Sigmoid colon (tissue), 7 donors: ENCODE measurements around the gene HPCAL1. TPM values are rescaled to one million over a fixed set of nuclear protein-coding genes. Genes with fewer than 3 reads are reported as not detected.
A peak's percentile ranks its signal among the peaks of the same experiment; 100 is the strongest.

ENCODE experiments used
- DNase-seq: peaks from one replicate; pipeline ENCODE4 v3.0.0-alpha.2; 2019
- H3K27ac ChIP-seq, 4 donors: fragments of 200-600 bp; sonication (generic); one replicate each; pipeline ENCODE4 v1.5.1; 2016 to 2019; ENCODE audit warnings: mild to moderate bottlenecking in 1 of 4
- H3K27me3 ChIP-seq, 3 donors: fragments of 200-600 bp; sonication (generic); one replicate each; pipeline ENCODE4 v1.5.1; 2019; ENCODE audit warnings: mild to moderate bottlenecking in 1 of 3
- H3K36me3 ChIP-seq, 4 donors: fragments of 200-600 bp; sonication (generic); one replicate each; pipeline ENCODE4 v1.5.1; 2016 to 2019
- H3K4me1 ChIP-seq, 4 donors: fragments of 200-600 bp; sonication (generic); one replicate each; pipeline ENCODE4 v1.5.1; 2017 to 2019
- H3K4me3 ChIP-seq, 4 donors: fragments of 200-600 bp; sonication (generic); one replicate each; pipeline ENCODE4 v1.5.1; 2017 to 2019; ENCODE audit warnings: mild to moderate bottlenecking in 2 of 4, moderate library complexity in 1 of 4
- H3K9me3 ChIP-seq, 4 donors: fragments of 200-600 bp in 3 of 4; sonication (generic) in 3 of 4; one replicate each; pipeline versions ENCODE4 v1.5.1 to v1.6.1; 2013 to 2019
- CTCF ChIP-seq, 4 experiments: fragments of 450-650 bp in 3 of 4; fragments of 200-600 bp in 1 of 4; IDR thresholded peaks; one replicate each; pipeline ENCODE4 v1.5.1; 2016 to 2019; ENCODE audit warnings: antibody characterized with exemption in 4 of 4, mild to moderate bottlenecking in 3 of 4, moderate library complexity in 2 of 4
- EP300 ChIP-seq, 4 donors: sonication (generic); formaldehyde crosslinking; IDR thresholded peaks; one replicate each; pipeline ENCODE4 v1.6.1; 2017; ENCODE audit warnings: antibody characterized with exemption in 4 of 4
- POLR2A ChIP-seq, 2 donors: fragments of 450-650 bp; IDR thresholded peaks; one replicate each; pipeline ENCODE4 v1.6.1; 2016; ENCODE audit warnings: antibody characterized with exemption in 2 of 2, mild to moderate bottlenecking in 2 of 2, moderate library complexity in 2 of 2
- POLR2AphosphoS5 ChIP-seq, 4 donors: sonication (generic); formaldehyde crosslinking; IDR thresholded peaks; one replicate each; pipeline ENCODE4 v1.6.1; 2017; ENCODE audit warnings: antibody characterized with exemption in 4 of 4
- WGBS, 2 donors: extraction: QIAGEN DNeasy Blood & Tissue Kit; methylation state at CpG; one replicate each; pipeline ENCODE4 v1.1.7; 2013; 5-methylcytosine and 5-hydroxymethylcytosine counted together
- intact Hi-C: fragments of 100-400 bp; cut with DNase I; formaldehyde crosslinking; loops from one replicate; pipeline ENCODE4 v1.15.1; 2023
- polyA plus RNA-seq, 3 donors: library from polyadenylated mRNA; stranded (reverse); fragments of 200-250 nt; gene quantifications; one replicate each; pipeline ENCODE4 v1.2.3, GENCODE V29; 2013
- total RNA-seq, 4 donors: library from RNA; depleted of rRNA; stranded (reverse); fragments of >200 nt; gene quantifications; one replicate each; pipeline ENCODE4 v1.1.0, GENCODE V29; 2016
- donor health status: healthy with polysubstance abuse.
- donor health status: Bipolar disorder and iron deficiency.
- donor health status: healthy.

Gene HPCAL1
- total and polyA plus RNA-seq, 7 donors = 27.7 to 115 (median 46.0) TPM

- peaks cover 0 to 4% (median 0%) of the 10 kb centered on the region in 4 donors for H3K9me3 ChIP-seq
- H3K27ac ChIP-seq = peak overlapping the region in 3 of 4 donors; percentile 24 to 46 (median 44)
- no peak for DNase-seq
- H3K36me3 ChIP-seq = no peaks in the 10 kb centered on the region
- 64 to 72% methylated on average over 9 of the region's 9 CpGs for WGBS, 2 donors
- H3K4me3 ChIP-seq = peak overlapping the region in 2 of 4 donors; percentile 6 to 13
- intact Hi-C loops = no loop called here
- H3K4me1 ChIP-seq = peaks cover 0 to 52% (median 44%) of the 10 kb centered on the region in 4 donors
- no peaks in the 10 kb centered on the region for H3K27me3 ChIP-seq
- TF ChIP-seq EP300 (IDR thresholded peaks at IDR 0.05) = no peak
- TF ChIP-seq CTCF (IDR thresholded peaks at IDR 0.05) = no peak
- no peak for TF ChIP-seq POLR2A (IDR thresholded peaks at IDR 0.05)
- TF ChIP-seq POLR2AphosphoS5 (IDR thresholded peaks at IDR 0.05) = no peak
Measured at GRCh38 chr2:10330700-10331026, 28.0 kb downstream of the HPCAL1 start.

GRCh38 chr2:10331027-10331701 is 28.5 kb downstream of the HPCAL1 start:
- H3K36me3 ChIP-seq = no peaks in the 10 kb centered on the region
- no peak for DNase-seq
- WGBS, 2 donors = 36 to 45% methylated on average over 33 of the region's 33 CpGs

GRCh38 chr2:10331702-10332401 is 29.1 kb downstream of the HPCAL1 start:
- H3K4me3 ChIP-seq = no peak overlapping the region
- no peaks in the 10 kb centered on the region for H3K36me3 ChIP-seq
- intact Hi-C loops = no loop called here
- H3K4me1 ChIP-seq = peaks cover 0 to 43% (median 35%) of the 10 kb centered on the region in 4 donors
- H3K27ac ChIP-seq = peak overlapping the region in 1 of 4 donors; percentile 25
- DNase-seq = no peak
- H3K27me3 ChIP-seq = no peaks in the 10 kb centered on the region
- no peak for TF ChIP-seq EP300 (IDR thresholded peaks at IDR 0.05)
- no peak for TF ChIP-seq POLR2AphosphoS5 (IDR thresholded peaks at IDR 0.05)
- no peak for TF ChIP-seq CTCF (IDR thresholded peaks at IDR 0.05)
- no peak for TF ChIP-seq POLR2A (IDR thresholded peaks at IDR 0.05)
- 41 to 46% methylated on average over 11 of the region's 11 CpGs for WGBS, 2 donors
- peaks cover 0 to 4% (median 0%) of the 10 kb centered on the region in 4 donors for H3K9me3 ChIP-seq

More at GRCh38 chr2:10331027-10331701, 28.5 kb downstream of the HPCAL1 start:
- peak overlapping the region in 2 of 4 donors; percentile 24 to 46 for H3K27ac ChIP-seq
- TF ChIP-seq POLR2AphosphoS5 (IDR thresholded peaks at IDR 0.05) (no peak), CTCF (IDR thresholded peaks at IDR 0.05) (no peak), POLR2A (IDR thresholded peaks at IDR 0.05) (no peak), EP300 (IDR thresholded peaks at IDR 0.05) (no peak)
- peaks cover 0 to 4% (median 0%) of the 10 kb centered on the region in 4 donors for H3K9me3 ChIP-seq
- peak overlapping the region in 2 of 4 donors; percentile 6 to 13 for H3K4me3 ChIP-seq
- no peaks in the 10 kb centered on the region for H3K27me3 ChIP-seq
- intact Hi-C loops = no loop called here
- H3K4me1 ChIP-seq = peaks cover 0 to 50% (median 42%) of the 10 kb centered on the region in 4 donors

- H3K27me3 ChIP-seq = no peaks in the 10 kb centered on the region
- H3K27ac ChIP-seq = peak overlapping the region in 1 of 4 donors; percentile 25
- intact Hi-C loops = no loop called here
- H3K36me3 ChIP-seq = no peaks in the 10 kb centered on the region
- H3K9me3 ChIP-seq = peaks cover 0 to 4% (median 0%) of the 10 kb centered on the region in 4 donors
- H3K4me3 ChIP-seq = no peak overlapping the region
- peaks cover 0 to 40% (median 29%) of the 10 kb centered on the region in 4 donors for H3K4me1 ChIP-seq
- 67 to 86% methylated on average over 15 of the region's 15 CpGs for WGBS, 2 donors
- no peak for DNase-seq
- TF ChIP-seq EP300 (IDR thresholded peaks at IDR 0.05) = no peak
- no peak for TF ChIP-seq POLR2AphosphoS5 (IDR thresholded peaks at IDR 0.05)
- TF ChIP-seq CTCF (IDR thresholded peaks at IDR 0.05) = no peak
- TF ChIP-seq POLR2A (IDR thresholded peaks at IDR 0.05) = no peak
Measured at GRCh38 chr2:10332402-10333246, 29.9 kb downstream of the HPCAL1 start.
